Lower lobe of right lung (tissue), 2 donors: ENCODE data around the gene UPF2. TPM values are rescaled to one million over a fixed set of nuclear protein-coding genes. Genes with fewer than 3 reads are reported as not detected.
A peak's percentile ranks its signal among the peaks of the same experiment; 100 is the strongest.

ENCODE experiments used
- ATAC-seq, 2 donors: fragments of 200-7000 bp; cut with Tn5 transposase; one replicate each; pipeline ENCODE4 v1.9.1; 2020 to 2022; ENCODE audit warnings: mild to moderate bottlenecking in 2 of 2, moderate library complexity in 2 of 2
- DNase-seq: peaks from one replicate; pipeline ENCODE4 v3.0.0-alpha.2; 2020
- H3K27ac ChIP-seq: fragments of 200-600 bp; one replicate; pipeline ENCODE4 v1.8.0; 2022
- H3K27me3 ChIP-seq: fragments of 200-600 bp; one replicate; pipeline ENCODE4 v1.8.0; 2022; ENCODE audit warnings: low read depth
- H3K36me3 ChIP-seq: fragments of 200-600 bp; one replicate; pipeline ENCODE4 v1.8.0; 2022; ENCODE audit warnings: mild to moderate bottlenecking
- H3K4me1 ChIP-seq: fragments of 200-600 bp; one replicate; pipeline ENCODE4 v1.8.0; 2022
- H3K4me3 ChIP-seq: fragments of 200-600 bp; one replicate; pipeline ENCODE4 v1.8.0; 2022; ENCODE audit warnings: mild to moderate bottlenecking
- H3K9me3 ChIP-seq: fragments of 200-600 bp; one replicate; pipeline ENCODE4 v1.8.0; 2022
- intact Hi-C: fragments of 100-400 bp; cut with DNase I; formaldehyde crosslinking; loops from one replicate; pipeline ENCODE4 v1.11.0; 2022
- total RNA-seq: library from RNA; stranded (reverse); fragmentation: NEBNext Ultra II Directional; extraction: Animal tissue kit (Norgen Biotek cat#: 25700); gene quantifications from one replicate; pipeline ENCODE4 v1.2.1, GENCODE V29; 2021
- TF ChIP-seq, protein P1 (sequence below): fragments of 200-600 bp; IDR thresholded peaks from one replicate; pipeline ENCODE4 v1.8.0; 2022; ENCODE audit warnings: antibody characterized with exemption, mild to moderate bottlenecking
- donor health status: DM: no; HTN: yes; CAD: no; lungs with severe emphysema.

Gene UPF2
- total RNA-seq, 1 donor from 2014 or later: 21.0 TPM

DNA sequence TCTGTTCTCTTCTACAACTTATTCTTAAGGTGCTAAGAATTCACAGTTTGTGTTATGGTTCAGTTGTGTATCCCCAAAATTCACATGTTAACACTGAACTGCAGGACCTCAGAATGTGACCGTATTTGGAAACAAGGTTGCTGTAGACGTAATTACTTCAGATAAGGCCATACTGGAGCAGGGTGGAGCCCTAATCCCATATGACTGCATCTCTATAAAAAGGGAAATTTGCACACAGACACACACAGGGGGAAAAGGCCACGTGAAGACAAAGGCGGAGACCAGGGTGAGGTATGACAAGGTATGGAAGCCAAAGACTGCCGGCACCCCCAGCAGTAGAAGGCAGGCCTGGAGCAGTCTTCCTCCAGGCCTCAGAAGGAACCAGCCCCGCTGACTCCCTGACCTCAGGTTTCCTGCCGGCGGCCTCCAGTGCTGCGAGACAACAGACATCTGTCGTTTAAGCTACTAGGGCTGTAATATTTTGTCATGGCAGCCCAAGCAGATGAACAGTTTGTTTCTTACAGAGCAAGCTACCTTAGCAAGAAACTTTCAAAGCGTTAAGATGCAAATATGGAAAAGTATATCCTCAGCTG, 120.7 kb downstream of the UPF2 start:
- H3K36me3 ChIP-seq: peaks cover 72% of the 10 kb centered on the region
- TF ChIP-seq, protein P1, sequence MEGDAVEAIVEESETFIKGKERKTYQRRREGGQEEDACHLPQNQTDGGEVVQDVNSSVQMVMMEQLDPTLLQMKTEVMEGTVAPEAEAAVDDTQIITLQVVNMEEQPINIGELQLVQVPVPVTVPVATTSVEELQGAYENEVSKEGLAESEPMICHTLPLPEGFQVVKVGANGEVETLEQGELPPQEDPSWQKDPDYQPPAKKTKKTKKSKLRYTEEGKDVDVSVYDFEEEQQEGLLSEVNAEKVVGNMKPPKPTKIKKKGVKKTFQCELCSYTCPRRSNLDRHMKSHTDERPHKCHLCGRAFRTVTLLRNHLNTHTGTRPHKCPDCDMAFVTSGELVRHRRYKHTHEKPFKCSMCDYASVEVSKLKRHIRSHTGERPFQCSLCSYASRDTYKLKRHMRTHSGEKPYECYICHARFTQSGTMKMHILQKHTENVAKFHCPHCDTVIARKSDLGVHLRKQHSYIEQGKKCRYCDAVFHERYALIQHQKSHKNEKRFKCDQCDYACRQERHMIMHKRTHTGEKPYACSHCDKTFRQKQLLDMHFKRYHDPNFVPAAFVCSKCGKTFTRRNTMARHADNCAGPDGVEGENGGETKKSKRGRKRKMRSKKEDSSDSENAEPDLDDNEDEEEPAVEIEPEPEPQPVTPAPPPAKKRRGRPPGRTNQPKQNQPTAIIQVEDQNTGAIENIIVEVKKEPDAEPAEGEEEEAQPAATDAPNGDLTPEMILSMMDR: no peak
- DNase-seq: no peak
- no peak overlapping the region for H3K27ac ChIP-seq
- ATAC-seq: peak; percentile 33 to 42
- H3K4me3 ChIP-seq: no peak overlapping the region
- H3K27me3 ChIP-seq: no peaks in the 10 kb centered on the region
- no peaks in the 10 kb centered on the region for H3K4me1 ChIP-seq
- no peaks in the 10 kb centered on the region for H3K9me3 ChIP-seq
- intact Hi-C loops: no loop called here

DNA sequence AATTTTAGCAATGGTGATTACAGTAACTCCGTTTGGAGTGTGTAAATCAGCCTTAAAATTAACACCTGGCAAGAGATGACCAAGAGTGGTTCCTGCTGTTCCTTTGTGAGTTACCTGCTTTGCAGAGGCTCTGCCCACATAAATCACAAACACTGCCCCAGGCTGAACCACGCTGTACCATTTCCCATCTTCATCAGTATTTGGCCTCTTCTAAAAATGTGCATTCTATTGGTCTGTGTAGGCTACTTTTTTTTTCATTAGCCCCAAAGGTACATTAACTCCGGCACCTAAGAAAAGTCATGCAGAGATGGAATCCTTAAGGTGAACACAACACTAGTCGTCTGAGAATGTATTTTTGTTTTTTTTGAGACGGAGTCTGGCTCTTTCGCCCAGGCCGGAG, 123.3 kb downstream of the UPF2 start:
- Histone ChIP-seq H3K4me1 (no peaks in the 10 kb centered on the region), H3K27ac (no peak overlapping the region), H3K27me3 (no peaks in the 10 kb centered on the region), H3K4me3 (no peak overlapping the region), H3K36me3 (peaks cover 50% of the 10 kb centered on the region), H3K9me3 (no peaks in the 10 kb centered on the region)
- intact Hi-C loops: no loop called here
- DNase-seq (no peak), ATAC-seq (no peak)
- TF ChIP-seq, protein P1: no peak

DNA sequence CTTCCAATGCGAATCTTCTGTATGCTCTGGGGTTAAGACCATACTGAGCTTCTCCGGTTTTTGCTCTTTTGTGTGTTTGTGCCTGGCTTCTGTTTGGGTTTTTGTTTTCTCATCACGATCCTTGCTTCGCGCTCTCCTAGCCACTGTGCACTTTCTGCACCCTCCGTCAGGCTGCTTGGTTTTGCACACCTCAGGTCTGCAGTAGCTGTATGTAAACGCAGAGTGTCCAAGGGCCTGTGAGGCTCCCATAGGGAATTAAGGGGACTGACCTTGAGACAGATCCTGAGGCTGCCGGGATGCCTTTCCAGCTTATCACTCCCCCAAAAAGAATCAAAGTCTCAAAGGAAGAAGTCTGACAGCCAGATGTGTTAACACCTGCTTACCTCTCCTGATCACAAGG, 124.2 kb downstream of the UPF2 start:
- ATAC-seq (no peak), DNase-seq (no peak)
- Histone ChIP-seq H3K9me3 (no peaks in the 10 kb centered on the region), H3K4me1 (no peaks in the 10 kb centered on the region), H3K27me3 (no peaks in the 10 kb centered on the region), H3K4me3 (no peak overlapping the region), H3K27ac (no peak overlapping the region), H3K36me3 (peaks cover 43% of the 10 kb centered on the region)
- intact Hi-C loops: no loop called here
- TF ChIP-seq, protein P1: no peak

DNA sequence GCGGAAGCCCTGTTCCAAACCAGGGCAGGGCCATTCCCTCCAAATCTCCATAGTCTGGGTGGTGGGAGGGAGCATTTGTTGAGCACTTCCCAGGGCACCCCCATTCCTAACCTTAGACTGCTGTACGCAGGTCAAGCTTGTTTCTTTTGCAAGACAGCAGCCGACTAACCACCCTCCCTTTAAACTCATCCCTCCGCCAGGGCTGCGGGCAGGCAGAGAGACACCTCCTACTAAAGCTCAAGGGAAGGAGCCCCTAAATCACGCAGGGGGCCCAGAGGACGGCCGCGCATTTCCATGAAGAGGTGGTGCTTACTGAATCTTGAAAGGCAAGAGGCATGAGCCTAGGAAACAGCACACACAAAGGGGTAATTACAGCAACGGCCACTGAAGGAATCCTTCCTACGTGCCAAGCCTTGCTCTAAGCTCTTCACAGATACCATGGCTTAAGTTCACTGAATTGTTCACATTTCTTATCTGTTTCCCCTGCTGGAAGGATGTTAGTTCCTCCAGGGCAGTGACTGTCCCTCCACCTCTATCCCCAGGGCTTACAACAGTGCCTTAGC, 129.4 kb downstream of the UPF2 start:
- H3K4me1 ChIP-seq: no peaks in the 10 kb centered on the region
- intact Hi-C loops: no loop called here
- H3K27ac ChIP-seq: no peak overlapping the region
- no peak overlapping the region for H3K4me3 ChIP-seq
- TF ChIP-seq, protein P1: no peak
- H3K9me3 ChIP-seq: no peaks in the 10 kb centered on the region
- DNase-seq (no peak), ATAC-seq (no peak)
- no peaks in the 10 kb centered on the region for H3K36me3 ChIP-seq
- H3K27me3 ChIP-seq: no peaks in the 10 kb centered on the region

DNA sequence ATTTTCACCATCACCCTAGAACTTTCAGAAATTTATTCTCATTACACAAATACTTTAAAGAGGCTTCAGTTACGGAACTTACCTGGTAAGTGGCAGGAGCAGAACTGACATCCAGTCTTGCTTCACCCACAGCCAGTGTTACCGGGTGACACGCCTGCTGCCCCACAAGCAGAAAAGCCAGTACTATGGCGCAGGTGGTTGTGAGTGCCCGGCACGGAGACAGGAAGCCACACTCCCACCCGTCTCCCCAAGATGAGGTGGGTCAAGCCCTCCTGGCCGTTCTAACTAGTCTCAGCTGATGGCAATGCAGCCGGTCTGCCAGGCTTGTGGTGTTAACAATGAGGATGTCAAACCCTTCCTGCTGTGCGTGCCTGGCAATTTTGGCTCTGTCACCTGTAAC, 132.5 kb downstream of the UPF2 start:
- Histone ChIP-seq H3K27ac (no peak overlapping the region), H3K4me1 (no peaks in the 10 kb centered on the region), H3K27me3 (no peaks in the 10 kb centered on the region), H3K4me3 (no peak overlapping the region), H3K36me3 (no peaks in the 10 kb centered on the region), H3K9me3 (no peaks in the 10 kb centered on the region)
- ATAC-seq (peak; percentile 63 to 68), DNase-seq (no peak)
- TF ChIP-seq, protein P1: no peak
- intact Hi-C loops: no loop called here
